Heart left ventricle (tissue), 13 donors: ENCODE results near the gene STUM.

ENCODE experiments used
- CTCF ChIP-seq, 12 donors: fragments of 200-600 bp; sonication (generic) in 4 of 12; IDR thresholded peaks; one replicate each; pipeline versions ENCODE4 v1.5.0 to v1.8.0; 2018 to 2022; ENCODE audit warnings: antibody characterized with exemption in 12 of 12, mild to moderate bottlenecking in 5 of 12
- POLR2A ChIP-seq, 2 donors: fragments of 450-650 bp; IDR thresholded peaks; one replicate each; pipeline ENCODE4 v1.6.1; 2017; ENCODE audit warnings: antibody characterized with exemption in 2 of 2, mild to moderate bottlenecking in 2 of 2, moderate library complexity in 2 of 2
- donor health status: ischemic (EF 13 %, LVEDD 7.1; RV severe dilation, severe dysfunction).
- donor health status: DM: no; HTN: yes; CAD: no.
- donor health status: DM: no; HTN: no; CAD: no.
- donor health status: ischemic (EF 25% LVEDD 6.9; RV normal size, moderate dysfunction).
- donor health status: ischemic (EF 25% LVEDD 5.7; RV mildly dilated, moderate dysfunction).
- donor health status: ischemic (EF 35%, LVEDD 5.7; RV mildly dilated, moderate dysfunction).
- donor health status: nonischemic (EF 11% LVEDD 7.7; RV severe dilation, severe dysfunction).
- donor health status: DM: yes; HTN: yes; CAD: no.
- donor health status: PGD.
- donor health status: ischemic (EF 29% LVEDD 5.4; RV normal size, mild dysfunction).
- donor health status: nonischemic (EF 23%, LVEDD 6.1; RV moderate dilation, normal function).

DNA sequence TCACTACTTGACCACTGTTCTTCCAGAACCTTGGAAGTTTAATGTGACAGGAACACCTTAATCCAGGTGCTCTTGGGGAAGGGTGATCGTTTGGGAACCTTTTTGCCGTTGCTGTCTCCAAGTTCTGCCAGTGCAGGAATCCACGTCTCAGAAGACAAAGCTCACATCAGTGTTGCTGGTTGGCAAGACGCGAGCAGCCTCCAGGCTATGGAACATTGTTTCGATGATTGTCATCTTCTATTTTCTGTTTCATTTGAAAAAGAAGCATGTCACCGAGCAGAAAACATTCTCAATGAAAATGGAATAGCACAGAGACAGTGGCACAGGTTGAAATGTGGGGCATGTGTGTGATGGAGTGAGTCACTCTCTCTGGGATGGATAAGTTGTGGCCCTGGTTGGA lies 11.7 kb downstream of the STUM start:
- TF ChIP-seq POLR2A (IDR thresholded peaks at IDR 0.05) (no peak), CTCF (IDR thresholded peaks at IDR 0.05) (no peak)
